NT2/D1 (cell line): Measurements from ENCODE around the gene PSMB5.

Experiments used
- SUZ12 ChIP-seq: IDR thresholded peaks from 2 replicates; pipeline ENCODE4 v1.6.1; 2011; ENCODE audit not compliant: insufficient read length, insufficient read depth; ENCODE audit errors: extremely low read depth
- YY1 ChIP-seq: IDR thresholded peaks from 2 replicates; pipeline ENCODE4 v1.6.1; 2011; ENCODE audit not compliant: insufficient read length, insufficient read depth
- ZNF274 ChIP-seq: IDR thresholded peaks from 2 replicates; pipeline ENCODE4 v1.6.1; 2011; ENCODE audit warnings: mild to moderate bottlenecking, low read depth, low read length

DNA sequence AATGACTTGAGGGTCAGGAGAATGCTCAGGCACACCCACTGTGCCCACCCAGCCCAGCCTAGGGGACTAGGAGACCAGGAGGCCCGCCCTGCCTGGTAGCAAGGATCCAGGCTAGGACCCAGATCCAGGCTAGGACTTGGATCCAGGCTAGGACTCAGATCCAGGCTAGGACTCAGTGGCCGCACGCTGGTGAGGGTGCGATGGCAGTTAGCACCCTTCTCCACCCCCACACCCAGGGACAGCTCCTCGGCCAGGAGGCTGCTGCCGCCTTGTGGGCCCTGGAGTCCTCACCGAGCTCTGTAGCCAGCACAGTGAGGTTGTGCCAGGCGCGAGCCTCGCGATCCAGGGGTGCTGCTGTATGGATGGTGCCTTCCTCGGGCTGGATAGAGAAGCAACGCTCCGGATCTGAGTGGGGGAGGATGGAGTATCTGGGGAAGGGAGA lies 17.5 kb upstream of the PSMB5 start:
- no peak for TF ChIP-seq SUZ12
- no peak for TF ChIP-seq ZNF274
- no peak for TF ChIP-seq YY1
